IMR-90 (cell line): Measurements from ENCODE around the gene GSK3B. TPM values are rescaled to one million over a fixed set of nuclear protein-coding genes. Genes with fewer than 3 reads are reported as not detected.

Experiments used
- ATAC-seq: fragments of 200-7000 bp; cut with Tn5 transposase; 2 replicates; pipeline ENCODE4 v1.9.1; 2020; ENCODE audit warnings: low read depth, mild to moderate bottlenecking, moderate library complexity
- BruUV-seq: library from RNA; stranded (reverse); fragments of 400-500 nt; replicated peaks from 2 replicates; lab custom pipeline; 2021; lab: Mats Ljungman, UMichigan
- CTCF ChIA-PET: fragments of 300-600 bp; formaldehyde crosslinking; extraction: SDS; loops from one replicate; lab custom pipeline; 2021; ENCODE audit warnings: antibody characterized with exemption; lab: Yijun Ruan, JAX
- POLR2A ChIA-PET: fragments of 300-600 bp; sonication (Branson Sonifier 250); formaldehyde crosslinking; loops from one replicate; lab custom pipeline; 2022; ENCODE audit warnings: antibody characterized with exemption; ENCODE audit not compliant: unreplicated experiment; lab: Charles Lee
- DNase-seq: peaks from one replicate; pipeline ENCODE4 v3.0.0; 2013
- H2AFZ ChIP-seq: replicated peaks from 2 replicates; pipeline ENCODE3; 2013; ENCODE audit warnings: low read length, mild to moderate bottlenecking; ENCODE audit not compliant: poor library complexity
- H2AK5ac ChIP-seq: 2 replicates; pipeline ENCODE4 v1.6.1; 2013; ENCODE audit warnings: low read depth, low read length, inconsistent platforms
- H2AK9ac ChIP-seq: replicated peaks from 2 replicates; pipeline ENCODE3; 2013; ENCODE audit warnings: mild to moderate bottlenecking, low read depth, low read length, moderate library complexity; ENCODE audit not compliant: poor library complexity
- H2BK120ac ChIP-seq: 2 replicates; pipeline ENCODE4 v1.6.1; 2013; ENCODE audit warnings: low read depth, low read length, inconsistent platforms
- H2BK15ac ChIP-seq: 3 replicates; pipeline ENCODE4 v1.6.1; 2013; ENCODE audit warnings: low read depth, low read length, inconsistent platforms
- H2BK20ac ChIP-seq: 2 replicates; pipeline ENCODE4 v1.6.1; 2013; ENCODE audit warnings: low read depth, mild to moderate bottlenecking, inconsistent platforms, low read length, moderate library complexity
- H2BK5ac ChIP-seq: 2 replicates; pipeline ENCODE4 v1.6.1; 2013; ENCODE audit warnings: mild to moderate bottlenecking, low read depth, low read length, inconsistent platforms; ENCODE audit not compliant: poor library complexity, severe bottlenecking
- H3K14ac ChIP-seq: replicated peaks from 2 replicates; pipeline ENCODE4 v1.6.1; 2013; ENCODE audit warnings: low read depth, low read length, inconsistent platforms
- H3K18ac ChIP-seq: 2 replicates; pipeline ENCODE4 v1.6.1; 2013; ENCODE audit warnings: low read depth, low read length, control low read depth
- H3K23ac ChIP-seq: 2 replicates; pipeline ENCODE4 v1.6.1; 2013; ENCODE audit warnings: low read depth, low read length, inconsistent platforms
- H3K27ac ChIP-seq: 2 replicates; pipeline ENCODE4 v1.5.1; 2013; ENCODE audit warnings: mild to moderate bottlenecking, control low read depth, low read length; ENCODE audit not compliant: insufficient read depth
- H3K27me3 ChIP-seq: 2 replicates; pipeline ENCODE4 v1.6.1; 2013; ENCODE audit warnings: low read length; ENCODE audit not compliant: control insufficient read depth, insufficient read depth
- H3K36me3 ChIP-seq: 2 replicates; pipeline ENCODE4 v1.6.1; 2013; ENCODE audit warnings: low read length, mixed read lengths; ENCODE audit not compliant: control insufficient read depth, insufficient read depth
- H3K4ac ChIP-seq: 2 replicates; pipeline ENCODE4 v1.6.1; 2013; ENCODE audit warnings: low read depth, low read length, inconsistent platforms
- H3K4me1 ChIP-seq: 2 replicates; pipeline ENCODE4 v1.6.1; 2013; ENCODE audit warnings: low read length, mixed read lengths; ENCODE audit not compliant: control insufficient read depth, insufficient read depth
- H3K4me2 ChIP-seq: 2 replicates; pipeline ENCODE4 v1.6.1; 2013; ENCODE audit warnings: low read depth, mild to moderate bottlenecking, control low read depth, low read length, moderate library complexity
- H3K4me3 ChIP-seq: 2 replicates; pipeline ENCODE4 v1.5.1; 2013; ENCODE audit warnings: low read depth, mild to moderate bottlenecking, control low read depth, low read length, moderate library complexity; ENCODE audit not compliant: insufficient read depth
- H3K56ac ChIP-seq: 2 replicates; pipeline ENCODE4 v1.6.1; 2013; ENCODE audit warnings: low read length, inconsistent platforms; ENCODE audit not compliant: insufficient read depth; ENCODE audit errors: extremely low read depth
- H3K79me1 ChIP-seq, 2 experiments: 2 replicates each; pipeline ENCODE4 v1.6.1; 2013; ENCODE audit warnings: low read length in 2 of 2, inconsistent platforms in 1 of 2, low read depth in 1 of 2
- H3K9ac ChIP-seq: 2 replicates; pipeline ENCODE4 v1.6.1; 2013; ENCODE audit warnings: low read depth, low read length, control low read depth
- H3K9me1 ChIP-seq: 2 replicates; pipeline ENCODE4 v1.6.1; 2013; ENCODE audit warnings: low read length, inconsistent platforms; ENCODE audit not compliant: insufficient read depth
- H3K9me3 ChIP-seq: 2 replicates; pipeline ENCODE4 v1.6.1; 2013; ENCODE audit warnings: low read length; ENCODE audit not compliant: control insufficient read depth, insufficient read depth
- H4K20me1 ChIP-seq: 2 replicates; pipeline ENCODE4 v1.6.1; 2013; ENCODE audit warnings: low read length, inconsistent platforms; ENCODE audit not compliant: insufficient read depth
- H4K5ac ChIP-seq: 2 replicates; pipeline ENCODE4 v1.6.1; 2013; ENCODE audit warnings: mild to moderate bottlenecking, low read depth, low read length, control low read depth
- H4K8ac ChIP-seq, 2 experiments: 2 replicates each; pipeline ENCODE4 v1.6.1; 2013; ENCODE audit warnings: low read depth in 2 of 2, low read length in 2 of 2, control low read depth in 1 of 2, inconsistent platforms in 1 of 2
- H4K91ac ChIP-seq: 2 replicates; pipeline ENCODE4 v1.6.1; 2013; ENCODE audit warnings: low read depth, low read length, inconsistent platforms; ENCODE audit not compliant: insufficient read depth
- BHLHE40 ChIP-seq: fragments of 150-350 bp; IDR thresholded peaks from 2 replicates; pipeline ENCODE4 v1.6.1; 2016; ENCODE audit warnings: mild to moderate bottlenecking, low read depth, low read length
- CEBPB ChIP-seq: IDR thresholded peaks from 2 replicates; pipeline ENCODE4 v1.6.1; 2012; ENCODE audit warnings: low read depth, low read length, improper control_type of control experiment
- CHD1 ChIP-seq: IDR thresholded peaks from 2 replicates; pipeline ENCODE4 v1.6.1; 2012; ENCODE audit warnings: low read depth, low read length, improper control_type of control experiment
- MAZ ChIP-seq: IDR thresholded peaks from 2 replicates; pipeline ENCODE4 v1.6.1; 2012; ENCODE audit warnings: low read depth, mild to moderate bottlenecking, low read length, improper control_type of control experiment, moderate library complexity, borderline replicate concordance
- NFE2L2 ChIP-seq: fragments of 150-350 bp; IDR thresholded peaks from 2 replicates; pipeline ENCODE4 v1.6.1; 2016; ENCODE audit warnings: low read depth, mild to moderate bottlenecking, low read length
- RFX5 ChIP-seq: IDR thresholded peaks from 2 replicates; pipeline ENCODE4 v1.8.0; 2012; ENCODE audit warnings: low read depth, mild to moderate bottlenecking, low read length, moderate library complexity
- WGBS, 2 experiments: methylation state at CpG; one replicate each; pipeline versions ENCODE4 v1.1.5 to v1.1.7; 2013; ENCODE audit warnings: missing lambda C conversion rate in 2 of 2; ENCODE audit not compliant: insufficient read length in 1 of 2; ENCODE audit errors: extremely low coverage in 2 of 2; 5-methylcytosine and 5-hydroxymethylcytosine counted together
- dilution Hi-C: fragments of 300-500 bp; cut with HindIII; formaldehyde crosslinking; loops from one replicate; pipeline ENCODE4 v1.14.3; 2018; ENCODE audit warnings: low sequenced_read_pairs; ENCODE audit not compliant: unreplicated experiment
- in situ Hi-C: fragments of 300-500 bp; cut with MboI; formaldehyde crosslinking; loops from 3 replicates; pipeline ENCODE4 v1.14.3; 2019; ENCODE audit warnings: low sequenced_read_pairs, inconsistent platforms, mixed read lengths
- intact Hi-C: fragments of 100-400 bp; cut with micrococcal nuclease; formaldehyde crosslinking; loops from 2 replicates; pipeline ENCODE4 v1.10.0; 2022
- polyA plus RNA-seq, 3 experiments: library from polyadenylated mRNA; depleted of rRNA; stranded (reverse); fragments of >200 nt; gene quantifications; 2 replicates each; pipeline ENCODE4 v1.2.3, GENCODE V29; 2012; ENCODE audit warnings: low replicate concordance in 1 of 3
- total RNA-seq: library from RNA; depleted of rRNA; stranded (reverse); fragments of >200 nt; gene quantifications from 2 replicates; pipeline ENCODE4 v1.2.3, GENCODE V29; 2012

GSK3B gene
- total and polyA plus RNA-seq, 2 of the 4 experiments (the other 2 are of a cell fraction): 19.2 to 33.2 TPM

DNA sequence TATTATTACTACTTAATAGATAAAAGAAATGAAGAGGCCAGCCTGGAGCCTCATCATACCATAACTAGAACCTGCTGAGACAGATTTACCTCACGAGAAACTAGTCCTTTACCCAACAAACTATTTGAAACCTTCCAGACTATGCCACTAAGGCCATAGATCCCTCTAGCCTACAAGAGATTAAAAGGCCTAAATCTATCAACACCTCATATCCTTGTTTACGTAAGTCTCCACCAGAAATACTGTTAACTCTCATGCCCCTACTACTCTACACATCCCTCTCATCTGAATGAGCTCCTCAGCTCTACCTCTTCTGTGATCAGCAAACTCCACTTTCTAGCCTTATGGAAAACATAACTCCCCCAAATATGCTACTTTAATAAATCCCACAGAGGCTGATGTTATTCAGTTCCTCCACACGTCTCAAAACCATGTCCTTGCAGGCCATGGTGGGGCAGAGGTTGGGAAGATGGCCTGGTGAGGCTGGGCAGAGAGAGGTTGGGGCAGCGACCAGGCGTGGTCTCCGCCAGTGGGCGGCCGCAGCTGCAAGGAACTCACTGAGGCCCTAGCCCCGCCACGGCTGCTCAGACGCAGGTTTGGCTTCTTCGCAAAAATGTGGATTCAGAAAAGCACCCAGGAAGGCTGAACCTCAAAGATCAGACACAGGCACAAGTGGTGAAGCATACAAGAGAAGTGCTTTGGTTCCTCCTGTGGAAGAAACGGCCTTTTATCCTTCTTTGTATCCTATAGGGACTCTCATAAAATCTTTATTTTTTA is 65.8 kb downstream of the GSK3B start:
- Histone ChIP-seq H3K9me1 (peaks cover 9% of the 10 kb centered on the region), H3K27me3 (no peaks in the 10 kb centered on the region), H4K8ac (no peak overlapping the region), H4K91ac (no peak overlapping the region), H4K5ac (no peak overlapping the region), H4K20me1 (peaks cover 93% of the 10 kb centered on the region), H2AK5ac (no peak overlapping the region), H3K23ac (no peak overlapping the region), H3K56ac (no peak overlapping the region), H3K27ac (no peak overlapping the region), H2BK20ac (no peak overlapping the region), H3K4ac (no peak overlapping the region), H2AFZ (no peak overlapping the region), H3K18ac (no peak overlapping the region), H3K79me1 (peaks cover 15 to 80% of the 10 kb centered on the region in 2 experiments), H2AK9ac (no peak overlapping the region), H3K36me3 (no peaks in the 10 kb centered on the region), H3K9ac (no peak overlapping the region), H2BK15ac (no peak overlapping the region), H3K4me2 (no peak overlapping the region), H3K9me3 (no peaks in the 10 kb centered on the region), H3K14ac (no peak overlapping the region), H3K4me3 (no peak overlapping the region), H3K4me1 (no peaks in the 10 kb centered on the region), H2BK120ac (no peak overlapping the region), H2BK5ac (no peak overlapping the region)
- POLR2A ChIA-PET: interaction anchor here (0.6 kb wide), 1 partner anchor 15 kb away, joined by 17 read pairs; no protein-coding TSS in a partner anchor
- TF ChIP-seq CEBPB (no peak), MAZ (no peak), NFE2L2 (no peak), CHD1 (no peak), RFX5 (no peak), BHLHE40 (no peak)
- no peak for DNase-seq
- WGBS, 2 experiments: 83% methylated on average over 7 of the region's 13 CpGs; no CpG with 5 or more reads in 1 of the 2 experiments
- intact Hi-C loops (no loop called here), in situ Hi-C loops (no loop called here), dilution Hi-C loops (no loop called here)
- no TSS peak for BruUV-seq
- ATAC-seq: no peak
- CTCF ChIA-PET: no interaction called here
